ENCODE measurements around the gene PALM.

The PALM gene

GRCh38 chr19:731000-731399 lies 22.3 kb downstream of the PALM start:
- Histone ChIP-seq H3K4me3 (ENCODE audit: control insufficient read depth in 1 of 7, extremely low read depth in 1 of 7, insufficient read depth in 4 of 7, low read depth in 2 of 7, low read length in 6 of 7) (no peak overlapping the region), H3K4me1 (ENCODE audit: control extremely low read depth in 1 of 4, control insufficient read depth in 4 of 4, insufficient read depth in 4 of 4, low read length in 3 of 4) (peaks cover 0 to 16% (median 14%) of the 10 kb centered on the region in 4 experiments), H3K27me3 (replicated peaks in 2 of 5; ENCODE audit: control insufficient read depth in 4 of 5, insufficient read depth in 5 of 5, low read length in 4 of 5) (no peaks in the 10 kb centered on the region), H3K9me3 (ENCODE audit: control extremely low read depth in 1 of 5, control insufficient read depth in 4 of 5, insufficient read depth in 2 of 5, low read depth in 1 of 5, low read length in 4 of 5) (no peaks in the 10 kb centered on the region), H3K27ac (ENCODE audit: insufficient read depth in 1 of 2, low read depth in 1 of 2, low read length in 2 of 2, poor library complexity in 1 of 2, severe bottlenecking in 2 of 2) (no peak overlapping the region), H3K36me3 (ENCODE audit: control insufficient read depth in 4 of 4, insufficient read depth in 4 of 4, low read length in 3 of 4) (peaks cover 0 to 6% (median 0%) of the 10 kb centered on the region in 4 experiments)
- DNase-seq: no peak
- WGBS (ENCODE audit: insufficient coverage): 97% methylated on average over 10 of the region's 16 CpGs
- ChIA-PET CTCF (interaction anchor here (1.2 to 3.6 kb wide), 3 partner anchors 8 to 25 kb away, joined by 3 to 14 read pairs (median 5); no protein-coding TSS in a partner anchor), POLR2A (no interaction called here)

DNA sequence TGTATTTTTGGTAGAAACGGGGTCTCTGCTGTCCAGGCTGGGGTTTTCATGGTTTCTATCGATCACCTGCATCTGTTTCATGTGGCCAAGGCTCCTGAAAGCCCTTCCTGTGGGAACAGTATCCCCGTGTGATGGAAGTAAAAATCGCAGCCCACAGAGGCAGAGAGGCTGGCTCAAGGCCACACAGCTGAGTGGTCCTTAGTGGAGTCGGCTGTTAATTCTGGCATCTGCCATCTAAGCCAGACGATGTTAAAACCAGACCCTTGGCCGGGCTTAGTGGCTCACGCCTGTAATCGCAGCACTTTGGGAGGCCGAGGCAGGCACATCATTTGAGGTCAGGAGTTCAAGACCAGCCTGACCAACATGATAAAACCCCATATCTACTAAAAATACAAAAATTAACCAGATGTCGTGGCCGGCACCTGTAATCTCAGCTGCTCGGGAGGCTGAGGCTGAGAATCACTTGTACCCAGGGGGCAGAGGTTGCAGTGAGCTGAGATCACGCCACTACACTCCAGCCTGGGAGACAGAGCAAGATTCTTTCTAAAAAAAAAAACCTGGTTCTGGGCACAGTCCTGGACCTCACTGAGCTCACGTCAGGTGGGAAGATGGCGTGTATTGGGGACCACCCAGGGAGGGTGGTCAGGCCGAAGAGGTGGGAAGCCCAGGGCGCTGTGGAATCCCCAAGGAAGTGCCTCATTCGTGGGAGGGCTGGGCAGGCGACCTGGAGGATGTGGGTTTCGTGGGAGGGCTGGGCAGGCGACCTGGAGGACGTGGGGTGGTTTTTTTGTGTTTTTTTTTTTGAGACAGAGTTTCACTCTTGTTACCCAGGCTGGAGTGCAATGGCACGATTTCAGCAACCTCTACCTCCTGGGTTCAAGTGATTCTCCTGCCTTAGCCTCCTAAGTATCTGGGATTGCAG lies 23.7 kb downstream of the PALM start:
- Histone ChIP-seq H3K4me1 (ENCODE audit: control extremely low read depth in 1 of 4, control insufficient read depth in 4 of 4, insufficient read depth in 4 of 4, low read length in 3 of 4) (peaks cover 0 to 14% (median 12%) of the 10 kb centered on the region in 4 experiments), H3K4me3 (ENCODE audit: control insufficient read depth in 1 of 7, extremely low read depth in 1 of 7, insufficient read depth in 4 of 7, low read depth in 2 of 7, low read length in 6 of 7) (no peak overlapping the region), H3K27ac (ENCODE audit: insufficient read depth in 1 of 2, low read depth in 1 of 2, low read length in 2 of 2, poor library complexity in 1 of 2, severe bottlenecking in 2 of 2) (no peak overlapping the region), H3K36me3 (ENCODE audit: control insufficient read depth in 4 of 4, insufficient read depth in 4 of 4, low read length in 3 of 4) (peaks cover 0 to 6% (median 0%) of the 10 kb centered on the region in 4 experiments), H3K9me3 (ENCODE audit: control extremely low read depth in 1 of 5, control insufficient read depth in 4 of 5, insufficient read depth in 2 of 5, low read depth in 1 of 5, low read length in 4 of 5) (no peaks in the 10 kb centered on the region), H3K27me3 (replicated peaks in 2 of 5; ENCODE audit: control insufficient read depth in 4 of 5, insufficient read depth in 5 of 5, low read length in 4 of 5) (no peaks in the 10 kb centered on the region)
- 79% methylated on average over 19 of the region's 24 CpGs for WGBS (ENCODE audit: insufficient coverage)
- POLR2A ChIA-PET: no interaction called here
- DNase-seq: no peak
- CTCF ChIA-PET: interaction anchor here (0.9 to 3.6 kb wide), 7 partner anchors 8 to 66 kb away, joined by 3 to 14 read pairs (median 3); no protein-coding TSS in a partner anchor

GRCh38 chr19:734716-735115 lies 26.0 kb downstream of the PALM start:
- peaks cover 0 to 14% (median 4%) of the 10 kb centered on the region in 4 experiments for H3K4me1 ChIP-seq (ENCODE audit: control extremely low read depth in 1 of 4, control insufficient read depth in 4 of 4, insufficient read depth in 4 of 4, low read length in 3 of 4)
- no peak overlapping the region for H3K27ac ChIP-seq (ENCODE audit: insufficient read depth in 1 of 2, low read depth in 1 of 2, low read length in 2 of 2, poor library complexity in 1 of 2, severe bottlenecking in 2 of 2)
- ChIA-PET POLR2A (interaction anchor here (1.0 kb wide), 1 partner anchor 31 kb away, joined by 4 read pairs; no protein-coding TSS in a partner anchor), CTCF (interaction anchor here (0.6 to 1.9 kb wide), 8 partner anchors 17 to 150 kb away, joined by 3 to 8 read pairs (median 4); no protein-coding TSS in a partner anchor)
- no peak overlapping the region for H3K4me3 ChIP-seq (ENCODE audit: control insufficient read depth in 1 of 7, extremely low read depth in 1 of 7, insufficient read depth in 4 of 7, low read depth in 2 of 7, low read length in 6 of 7)
- no peak for DNase-seq
- H3K36me3 ChIP-seq (ENCODE audit: control insufficient read depth in 4 of 4, insufficient read depth in 4 of 4, low read length in 3 of 4): peaks cover 0 to 6% (median 0%) of the 10 kb centered on the region in 4 experiments
- no peaks in the 10 kb centered on the region for H3K27me3 ChIP-seq (replicated peaks in 2 of 5; ENCODE audit: control insufficient read depth in 4 of 5, insufficient read depth in 5 of 5, low read length in 4 of 5)
- H3K9me3 ChIP-seq (ENCODE audit: control extremely low read depth in 1 of 5, control insufficient read depth in 4 of 5, insufficient read depth in 2 of 5, low read depth in 1 of 5, low read length in 4 of 5): no peaks in the 10 kb centered on the region
- WGBS (ENCODE audit: insufficient coverage): 88% methylated on average over 8 of the region's 13 CpGs

DNA sequence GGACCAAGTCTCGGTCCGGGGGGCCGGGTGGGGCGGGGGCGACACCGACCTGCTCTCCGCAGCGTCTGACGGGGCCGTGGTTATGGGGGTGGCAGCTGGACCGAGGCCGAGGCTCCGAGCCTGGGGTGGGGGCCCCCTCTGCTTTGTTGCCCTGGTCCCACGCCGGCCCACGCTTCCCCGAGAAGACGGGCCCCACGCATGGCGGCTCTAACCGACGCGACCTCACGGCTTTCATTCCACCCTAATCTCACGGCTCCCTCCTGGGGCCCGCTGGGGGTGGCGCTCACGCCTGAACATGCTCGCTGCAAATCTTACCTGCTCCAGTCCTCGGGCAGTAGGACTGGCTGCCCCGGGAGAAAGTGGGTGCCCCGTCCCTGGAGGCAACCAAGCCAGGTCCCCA lies 27.4 kb downstream of the PALM start:
- no peak overlapping the region for H3K27ac ChIP-seq (ENCODE audit: insufficient read depth in 1 of 2, low read depth in 1 of 2, low read length in 2 of 2, poor library complexity in 1 of 2, severe bottlenecking in 2 of 2)
- H3K4me3 ChIP-seq (ENCODE audit: control insufficient read depth in 1 of 7, extremely low read depth in 1 of 7, insufficient read depth in 4 of 7, low read depth in 2 of 7, low read length in 6 of 7): no peak overlapping the region
- no peaks in the 10 kb centered on the region for H3K9me3 ChIP-seq (ENCODE audit: control extremely low read depth in 1 of 5, control insufficient read depth in 4 of 5, insufficient read depth in 2 of 5, low read depth in 1 of 5, low read length in 4 of 5)
- H3K27me3 ChIP-seq (replicated peaks in 2 of 5; ENCODE audit: control insufficient read depth in 4 of 5, insufficient read depth in 5 of 5, low read length in 4 of 5): no peaks in the 10 kb centered on the region
- peaks cover 0 to 14% (median 4%) of the 10 kb centered on the region in 4 experiments for H3K4me1 ChIP-seq (ENCODE audit: control extremely low read depth in 1 of 4, control insufficient read depth in 4 of 4, insufficient read depth in 4 of 4, low read length in 3 of 4)
- WGBS (ENCODE audit: insufficient coverage): 98% methylated on average over 32 of the region's 32 CpGs
- no peak for DNase-seq
- CTCF ChIA-PET: interaction anchor here (1.0 to 1.5 kb wide), 5 partner anchors 30 to 76 kb away, joined by 3 to 6 read pairs (median 5); no protein-coding TSS in a partner anchor
- H3K36me3 ChIP-seq (ENCODE audit: control insufficient read depth in 4 of 4, insufficient read depth in 4 of 4, low read length in 3 of 4): peaks cover 0 to 2% (median 0%) of the 10 kb centered on the region in 4 experiments
- POLR2A ChIA-PET: no interaction called here

- ChIA-PET CTCF (interaction anchor here (0.6 to 1.5 kb wide), 9 partner anchors 15 to 87 kb away, joined by 3 to 7 read pairs (median 3); no protein-coding TSS in a partner anchor), POLR2A (no interaction called here)
- H3K9me3 ChIP-seq (ENCODE audit: control extremely low read depth in 1 of 5, control insufficient read depth in 4 of 5, insufficient read depth in 2 of 5, low read depth in 1 of 5, low read length in 4 of 5): no peaks in the 10 kb centered on the region
- H3K4me3 ChIP-seq (ENCODE audit: control insufficient read depth in 1 of 7, extremely low read depth in 1 of 7, insufficient read depth in 4 of 7, low read depth in 2 of 7, low read length in 6 of 7): no peak overlapping the region
- peaks cover 0 to 12% (median 3%) of the 10 kb centered on the region in 4 experiments for H3K4me1 ChIP-seq (ENCODE audit: control extremely low read depth in 1 of 4, control insufficient read depth in 4 of 4, insufficient read depth in 4 of 4, low read length in 3 of 4)
- peak; percentile 60 to 66 (median 62) for DNase-seq
- no peaks in the 10 kb centered on the region for H3K27me3 ChIP-seq (replicated peaks in 2 of 5; ENCODE audit: control insufficient read depth in 4 of 5, insufficient read depth in 5 of 5, low read length in 4 of 5)
- H3K27ac ChIP-seq (ENCODE audit: insufficient read depth in 1 of 2, low read depth in 1 of 2, low read length in 2 of 2, poor library complexity in 1 of 2, severe bottlenecking in 2 of 2): no peak overlapping the region
- H3K36me3 ChIP-seq (ENCODE audit: control insufficient read depth in 4 of 4, insufficient read depth in 4 of 4, low read length in 3 of 4): no peaks in the 10 kb centered on the region
- 47% methylated on average over 11 of the region's 22 CpGs for WGBS (ENCODE audit: insufficient coverage)
Measured at GRCh38 chr19:737591-738093, 28.9 kb downstream of the PALM start.

GRCh38 chr19:738509-739128 lies 29.9 kb downstream of the PALM start:
- H3K4me1 ChIP-seq (ENCODE audit: control extremely low read depth in 1 of 4, control insufficient read depth in 4 of 4, insufficient read depth in 4 of 4, low read length in 3 of 4): peaks cover 0 to 2% (median 0%) of the 10 kb centered on the region in 4 experiments
- ChIA-PET CTCF (interaction anchor here (1.2 to 3.8 kb wide), 7 partner anchors 8 to 107 kb away, joined by 3 to 14 read pairs (median 3); no protein-coding TSS in a partner anchor), POLR2A (no interaction called here)
- no peaks in the 10 kb centered on the region for H3K27me3 ChIP-seq (replicated peaks in 2 of 5; ENCODE audit: control insufficient read depth in 4 of 5, insufficient read depth in 5 of 5, low read length in 4 of 5)
- no peaks in the 10 kb centered on the region for H3K36me3 ChIP-seq (ENCODE audit: control insufficient read depth in 4 of 4, insufficient read depth in 4 of 4, low read length in 3 of 4)
- no peak overlapping the region for H3K4me3 ChIP-seq (ENCODE audit: control insufficient read depth in 1 of 7, extremely low read depth in 1 of 7, insufficient read depth in 4 of 7, low read depth in 2 of 7, low read length in 6 of 7)
- no peak overlapping the region for H3K27ac ChIP-seq (ENCODE audit: insufficient read depth in 1 of 2, low read depth in 1 of 2, low read length in 2 of 2, poor library complexity in 1 of 2, severe bottlenecking in 2 of 2)
- WGBS (ENCODE audit: insufficient coverage): 97% methylated on average over 19 of the region's 23 CpGs
- H3K9me3 ChIP-seq (ENCODE audit: control extremely low read depth in 1 of 5, control insufficient read depth in 4 of 5, insufficient read depth in 2 of 5, low read depth in 1 of 5, low read length in 4 of 5): no peaks in the 10 kb centered on the region
- DNase-seq: no peak
